GM18951 (cell line): ENCODE data around the gene PDLIM5.
"Not testable (repeated sequence)": the region's sequence is repeated elsewhere in the genome, so short reads cannot be mapped to it uniquely, and the experiment has no call there.

Experiments used
- POLR2A ChIP-seq: IDR thresholded peaks from 4 replicates; pipeline ENCODE4 v1.6.1; 2011; ENCODE audit warnings: mild to moderate bottlenecking; ENCODE audit not compliant: insufficient read length, insufficient read depth; ENCODE audit errors: extremely low read depth
- in situ Hi-C: fragments of 300-500 bp; cut with MboI; formaldehyde crosslinking; loops from one replicate; pipeline ENCODE4 v1.12.0; 2022; ENCODE audit warnings: low sequenced_read_pairs, mixed read lengths, inconsistent platforms; ENCODE audit not compliant: unreplicated experiment

PDLIM5 gene

GRCh38 chr4:94649381-94650133, 197.8 kb downstream of the PDLIM5 start:
- in situ Hi-C loops, result no loop called here
- no peak for TF ChIP-seq POLR2A

DNA sequence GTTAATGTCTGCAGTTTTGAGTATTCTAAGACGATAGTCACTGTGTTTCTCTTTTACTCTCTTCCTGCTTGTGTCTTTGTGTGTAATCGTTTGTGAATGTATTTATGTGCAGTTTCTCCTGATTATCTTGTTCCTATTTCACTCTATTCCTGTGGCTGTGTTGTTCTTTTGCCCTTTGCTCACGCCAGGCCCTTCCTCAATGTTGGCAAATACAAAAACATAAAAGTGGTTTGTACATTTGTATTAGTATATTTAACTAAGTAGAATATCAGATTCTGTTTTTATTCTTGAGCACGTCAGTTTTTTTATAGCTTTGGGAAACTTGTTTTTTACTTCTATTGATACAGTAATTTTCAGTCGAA, 198.4 kb downstream of the PDLIM5 start:
- TF ChIP-seq POLR2A, result no peak
- in situ Hi-C loops, result no loop called here

DNA sequence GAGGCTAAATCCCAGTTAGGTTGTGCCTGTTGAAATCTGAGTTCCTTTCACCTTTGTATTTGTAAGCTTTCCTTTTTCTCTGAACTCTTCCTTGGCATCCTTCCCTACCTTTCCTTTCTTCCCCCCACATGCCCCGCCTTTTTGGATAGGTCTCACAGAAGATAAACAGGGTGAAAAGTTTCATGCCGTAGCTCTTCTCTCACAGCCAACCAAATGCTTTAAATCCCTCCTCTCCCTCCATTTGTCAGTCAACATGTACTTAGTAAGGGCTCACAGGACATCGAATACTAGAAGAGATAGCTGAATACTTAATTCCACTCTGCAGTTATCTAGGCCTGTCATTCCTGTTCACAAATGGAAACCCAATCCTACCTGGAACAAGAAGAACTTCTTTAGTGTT, 198.9 kb downstream of the PDLIM5 start:
- in situ Hi-C loops, result no loop called here

DNA sequence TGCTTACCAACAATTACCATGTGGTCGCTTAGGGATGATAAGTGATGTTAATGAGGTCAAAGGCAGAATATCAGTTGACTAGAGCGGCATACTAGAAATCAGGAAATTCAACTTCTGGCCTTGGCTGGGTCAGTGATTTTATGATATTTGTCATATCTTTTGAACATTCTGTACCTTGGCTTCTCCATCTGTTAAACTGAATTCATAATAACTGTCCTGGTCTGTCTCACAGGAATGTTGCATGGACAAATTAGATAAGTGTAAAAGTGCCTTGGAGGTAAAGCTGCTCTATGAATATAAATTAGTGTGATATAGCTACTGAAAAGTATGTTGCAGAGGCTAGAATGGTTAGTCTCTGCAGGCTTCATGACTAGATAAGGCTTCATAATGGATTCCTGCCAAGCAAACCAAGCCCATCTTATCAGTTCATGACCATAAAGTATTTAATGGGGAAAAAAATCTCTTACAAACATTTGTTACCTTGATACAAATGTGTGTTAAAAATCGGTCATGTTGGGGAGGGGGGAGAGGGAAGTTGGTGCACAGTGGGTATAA, 201.4 kb downstream of the PDLIM5 start:
- no peak for TF ChIP-seq POLR2A
- in situ Hi-C loops, result no loop called here

More for the DNA sequence above, 198.9 kb downstream of the PDLIM5 start:
- no peak for TF ChIP-seq POLR2A

DNA sequence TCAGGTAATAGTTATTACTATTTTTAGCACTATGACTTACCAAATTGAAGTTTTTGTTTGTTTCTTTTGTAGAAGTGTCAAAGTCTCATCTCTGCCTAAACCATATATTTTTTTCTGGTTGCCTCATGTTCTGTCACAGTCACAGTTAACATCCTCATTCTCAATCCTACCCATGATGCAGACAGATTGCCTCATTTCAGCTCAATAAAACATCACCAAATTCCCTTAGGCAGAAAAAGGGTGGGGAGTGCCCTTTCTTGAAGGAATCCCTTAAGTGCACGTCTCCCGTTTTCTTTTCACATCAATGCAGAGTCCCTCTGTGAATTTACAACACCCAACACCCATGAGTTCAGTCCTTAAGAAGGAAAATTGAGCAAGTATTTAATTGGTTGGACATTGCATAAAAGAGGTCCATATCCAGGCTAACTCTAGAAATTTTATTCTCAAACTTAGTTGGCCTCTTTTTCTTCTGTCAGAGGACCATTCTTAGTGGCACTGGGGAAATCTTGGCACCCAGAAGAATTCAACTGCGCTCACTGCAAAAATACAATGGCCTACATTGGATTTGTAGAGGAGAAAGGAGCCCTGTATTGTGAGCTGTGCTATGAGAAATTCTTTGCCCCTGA, 202.4 kb downstream of the PDLIM5 start:
- in situ Hi-C loops, result no loop called here
- TF ChIP-seq POLR2A, result no peak

- in situ Hi-C loops, result no loop called here
- TF ChIP-seq POLR2A, result no peak
Observed at GRCh38 chr4:94654714-94655113, 203.0 kb downstream of the PDLIM5 start.

DNA sequence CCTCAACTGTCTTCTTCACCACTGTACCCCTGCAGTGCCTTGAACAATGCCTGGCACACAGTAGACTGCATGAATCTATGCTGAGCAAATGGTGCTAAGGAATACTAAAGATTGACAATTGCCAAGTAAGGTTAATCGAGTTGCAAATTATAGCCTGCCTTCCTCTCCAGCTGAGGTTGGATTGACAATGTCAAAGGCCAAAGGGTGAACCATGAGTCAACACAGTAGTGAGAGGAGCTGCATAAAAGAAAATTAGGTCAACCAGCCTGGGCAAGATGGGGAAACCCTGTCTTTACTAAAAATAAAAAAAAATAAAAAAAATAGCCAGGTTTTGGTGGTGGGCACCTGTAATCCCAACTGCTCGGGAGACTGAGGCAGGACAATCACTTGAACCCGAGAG, 208.9 kb downstream of the PDLIM5 start:
- in situ Hi-C loops, result no loop called here
- TF ChIP-seq POLR2A, result no peak

GRCh38 chr4:94665021-94665420, 213.3 kb downstream of the PDLIM5 start:
- in situ Hi-C loops, result not testable (repeated sequence)

- TF ChIP-seq POLR2A, result no peak
- in situ Hi-C loops, result no loop called here
Observed at GRCh38 chr4:94665500-94666404, 214.0 kb downstream of the PDLIM5 start.

- TF ChIP-seq POLR2A, result no peak
- in situ Hi-C loops, result no loop called here
Observed at GRCh38 chr4:94668724-94669123, 217.0 kb downstream of the PDLIM5 start.

DNA sequence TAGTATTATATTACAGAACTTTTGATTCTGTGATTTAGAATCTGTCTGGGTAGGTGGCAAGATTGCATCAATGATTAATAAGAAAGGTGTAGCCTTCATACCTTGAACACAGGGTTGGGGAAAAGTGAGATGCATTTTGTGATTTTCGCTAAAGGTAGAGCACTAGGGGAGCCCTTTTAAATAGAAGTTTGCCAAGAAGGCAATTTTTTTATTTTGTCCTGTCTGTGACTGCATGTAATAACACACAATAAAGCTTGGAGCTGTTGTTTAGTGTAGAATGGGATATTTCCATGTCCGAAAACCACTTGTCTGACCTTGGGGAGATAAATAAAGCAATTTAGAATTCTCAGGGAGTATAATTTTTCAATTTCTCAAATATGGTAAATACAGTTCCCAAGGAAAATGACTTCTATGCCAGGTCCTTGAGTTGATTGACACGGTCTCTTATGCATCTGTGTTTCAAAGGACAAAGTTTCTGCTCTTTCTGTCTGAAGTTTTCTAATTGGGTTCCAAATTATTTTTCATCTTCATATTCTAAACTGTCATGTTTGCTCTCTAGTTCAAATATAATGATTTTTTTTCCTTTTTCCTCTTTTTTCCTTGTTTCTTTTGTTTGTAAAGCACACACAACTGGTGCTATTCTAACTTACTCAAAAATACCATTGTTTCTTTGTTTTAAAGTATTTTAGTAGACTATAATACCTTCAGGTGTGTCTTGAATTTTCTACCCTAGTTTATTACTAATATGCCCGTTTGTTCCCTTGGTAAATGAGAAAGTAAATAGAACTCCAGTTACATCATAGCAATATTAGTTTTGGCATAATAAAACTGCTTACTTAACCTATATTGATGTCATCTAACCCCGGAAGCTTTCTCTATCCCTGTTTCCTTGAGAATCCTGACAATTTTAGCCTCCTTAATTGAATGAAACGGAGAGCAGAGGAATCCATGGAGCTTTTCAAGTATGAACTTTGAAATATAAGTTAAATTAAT, 218.2 kb downstream of the PDLIM5 start:
- TF ChIP-seq POLR2A, result no peak
- in situ Hi-C loops, result no loop called here

DNA sequence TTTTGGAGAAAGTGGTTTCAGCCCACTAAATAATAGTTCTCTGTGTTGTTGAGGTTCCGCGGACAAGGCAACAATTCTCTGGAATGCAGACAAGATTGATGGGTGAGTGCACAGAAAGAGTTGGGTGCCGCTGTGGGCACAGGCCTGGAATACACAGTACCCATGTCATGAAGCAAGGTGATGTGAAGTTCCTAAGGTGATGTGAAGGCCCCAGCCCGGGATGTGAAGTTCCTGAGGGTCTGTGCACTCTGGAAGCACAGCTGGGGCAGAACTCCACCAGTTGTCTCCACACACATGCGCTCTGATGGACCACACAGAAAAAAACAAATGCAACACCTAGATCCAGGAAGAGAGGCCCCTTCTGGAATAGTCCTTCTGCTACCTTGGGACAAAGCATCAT, 219.4 kb downstream of the PDLIM5 start:
- no peak for TF ChIP-seq POLR2A
- in situ Hi-C loops, result no loop called here
